H1 (cell line): ENCODE data around the gene ELL. TPM values are rescaled to one million over a fixed set of nuclear protein-coding genes. Genes with fewer than 3 reads are reported as not detected.
A peak's percentile ranks its signal among the peaks of the same experiment; 100 is the strongest.

ENCODE experiments used
- CTCF ChIA-PET: fragments of 300-600 bp; sonication (Branson Sonifier 250); formaldehyde crosslinking; loops from one replicate; lab custom pipeline; 2021; ENCODE audit not compliant: partially characterized antibody; lab: Charles Lee
- POLR2A ChIA-PET: fragments of 300-600 bp; sonication (Branson Sonifier 250); formaldehyde crosslinking; loops from one replicate; lab custom pipeline; 2021; ENCODE audit warnings: inconsistent platforms; ENCODE audit not compliant: partially characterized antibody; lab: Charles Lee
- DNase-seq, 2 experiments: peaks; one replicate each; pipeline versions ENCODE4 v3.0.0 to v3.0.0-alpha.2; 2010 to 2022; ENCODE audit warnings: low spot score in 2 of 2, low read depth in 1 of 2, mixed read lengths in 1 of 2
- FAIRE-seq: peaks from 2 replicates; lab custom pipeline; 2011; peaks lifted over from hg19 to GRCh38; lab: Jason Lieb, UNC
- H2AFZ ChIP-seq: 2 replicates; pipeline ENCODE4 v1.8.1; 2012; ENCODE audit warnings: low read length, inconsistent platforms
- H2AK5ac ChIP-seq: 2 replicates; pipeline ENCODE4 v1.6.1; 2013; ENCODE audit warnings: low read depth, low read length
- H2BK120ac ChIP-seq: replicated peaks from 2 replicates; pipeline ENCODE3; 2013; ENCODE audit warnings: low read depth, low read length, inconsistent platforms
- H2BK12ac ChIP-seq: 2 replicates; pipeline ENCODE4 v1.6.1; 2013; ENCODE audit warnings: low read depth, low read length
- H2BK15ac ChIP-seq: 2 replicates; pipeline ENCODE4 v1.6.1; 2013; ENCODE audit warnings: low read length
- H2BK20ac ChIP-seq: 2 replicates; pipeline ENCODE4 v1.6.1; 2013; ENCODE audit warnings: low read length
- H2BK5ac ChIP-seq: 2 replicates; pipeline ENCODE4 v1.6.1; 2013; ENCODE audit warnings: low read depth, low read length
- H3K14ac ChIP-seq: 2 replicates; pipeline ENCODE4 v1.6.1; 2013; ENCODE audit warnings: inconsistent platforms; ENCODE audit not compliant: insufficient read length
- H3K18ac ChIP-seq: 2 replicates; pipeline ENCODE4 v1.6.1; 2013; ENCODE audit warnings: low read length; ENCODE audit errors: extremely low read depth
- H3K23ac ChIP-seq: 2 replicates; pipeline ENCODE4 v1.6.1; 2013; ENCODE audit warnings: inconsistent platforms; ENCODE audit not compliant: insufficient read length
- H3K23me2 ChIP-seq: 2 replicates; pipeline ENCODE4 v1.6.1; 2013; ENCODE audit warnings: low read depth, low read length
- H3K27ac ChIP-seq: 2 replicates; pipeline ENCODE4 v1.6.1; 2011; ENCODE audit warnings: low read depth, low read length, inconsistent platforms
- H3K27me3 ChIP-seq, 4 experiments: replicated peaks in 1 of 4; 1 replicate in 1 of 4; 2 replicates in 3 of 4; pipeline versions ENCODE4 v1.6.1 to v1.8.1; 2011 to 2013; ENCODE audit warnings: low read length in 3 of 4, mild to moderate bottlenecking in 3 of 4, inconsistent platforms in 2 of 4, mixed read lengths in 2 of 4, moderate library complexity in 1 of 4; ENCODE audit not compliant: control insufficient read depth in 3 of 4, insufficient read depth in 3 of 4; ENCODE audit errors: extremely low read depth in 1 of 4
- H3K36me3 ChIP-seq, 4 experiments: 2 replicates each; pipeline versions ENCODE4 v1.6.1 to v1.8.1; 2011 to 2013; ENCODE audit warnings: mild to moderate bottlenecking in 4 of 4, low read length in 3 of 4, moderate library complexity in 2 of 4, control low read depth in 1 of 4, inconsistent platforms in 1 of 4; ENCODE audit not compliant: insufficient read depth in 4 of 4, control insufficient read depth in 2 of 4
- H3K4ac ChIP-seq: replicated peaks from 2 replicates; pipeline ENCODE3; 2013; ENCODE audit warnings: low read length, low read depth, mixed read lengths, inconsistent platforms; ENCODE audit not compliant: insufficient read length
- H3K4me1 ChIP-seq, 4 experiments: replicated peaks in 1 of 4; 1 replicate in 1 of 4; 2 replicates in 3 of 4; pipeline versions ENCODE4 v1.6.1 to v1.8.1; 2011 to 2013; ENCODE audit warnings: low read length in 3 of 4, inconsistent platforms in 2 of 4, mixed read lengths in 1 of 4; ENCODE audit not compliant: insufficient read depth in 4 of 4, control insufficient read depth in 3 of 4
- H3K4me2 ChIP-seq, 2 experiments: 2 replicates each; pipeline versions ENCODE4 v1.6.1 to v1.8.1; 2011 to 2013; ENCODE audit warnings: low read depth in 2 of 2, low read length in 2 of 2, control low read depth in 1 of 2, inconsistent platforms in 1 of 2, mild to moderate bottlenecking in 1 of 2; ENCODE audit not compliant: insufficient read depth in 1 of 2
- H3K4me3 ChIP-seq, 4 experiments: fragments of 200-600, 300-600 bp in 1 of 4; sonication (generic), shearing (Covaris generic), sonication (Bioruptor Twin) in 1 of 4; 2 replicates each; pipeline versions ENCODE4 v1.5.1 to v1.8.1; 2011 to 2016; ENCODE audit warnings: low read length in 4 of 4, low read depth in 3 of 4, control low read depth in 2 of 4, inconsistent platforms in 2 of 4, mild to moderate bottlenecking in 2 of 4, mixed read lengths in 1 of 4, moderate library complexity in 1 of 4; ENCODE audit not compliant: insufficient read depth in 2 of 4; ENCODE audit errors: extremely low read depth in 1 of 4
- H3K56ac ChIP-seq: replicated peaks from 2 replicates; pipeline ENCODE3; 2013; ENCODE audit warnings: low read depth, mild to moderate bottlenecking, mixed read lengths, low read length, inconsistent platforms; ENCODE audit not compliant: insufficient read length
- H3K79me1 ChIP-seq: 2 replicates; pipeline ENCODE4 v1.6.1; 2013; ENCODE audit warnings: low read depth, low read length, control low read depth
- H3K79me2 ChIP-seq, 2 experiments: 2 replicates each; pipeline versions ENCODE4 v1.6.1 to v1.8.1; 2012 to 2013; ENCODE audit warnings: low read length in 2 of 2, mild to moderate bottlenecking in 2 of 2, inconsistent platforms in 1 of 2; ENCODE audit not compliant: insufficient read depth in 2 of 2, control insufficient read depth in 1 of 2
- H3K9ac ChIP-seq, 4 experiments: replicated peaks in 1 of 4; 1 replicate in 1 of 4; 2 replicates in 3 of 4; pipeline versions ENCODE4 v1.6.1 to v1.8.1; 2011 to 2013; ENCODE audit warnings: low read depth in 3 of 4, low read length in 3 of 4, control low read depth in 2 of 4, mild to moderate bottlenecking in 2 of 4, moderate library complexity in 2 of 4, inconsistent platforms in 1 of 4; ENCODE audit errors: extremely low read depth in 1 of 4
- H3K9me3 ChIP-seq, 2 experiments: 2 replicates each; pipeline versions ENCODE4 v1.6.1 to v1.8.1; 2012 to 2013; ENCODE audit warnings: mild to moderate bottlenecking in 2 of 2, moderate library complexity in 2 of 2, control low read depth in 1 of 2, inconsistent platforms in 1 of 2, low read depth in 1 of 2, low read length in 1 of 2, mixed read lengths in 1 of 2; ENCODE audit not compliant: insufficient read depth in 2 of 2
- H4K20me1 ChIP-seq, 2 experiments: replicated peaks in 1 of 2; 2 replicates each; pipeline versions ENCODE3 to v1.8.1; 2011 to 2013; ENCODE audit warnings: inconsistent platforms in 2 of 2, low read length in 2 of 2, mild to moderate bottlenecking in 1 of 2; ENCODE audit not compliant: insufficient read depth in 2 of 2, control insufficient read depth in 1 of 2
- H4K5ac ChIP-seq: 2 replicates; pipeline ENCODE4 v1.6.1; 2013; ENCODE audit warnings: low read length, low read depth, mixed read lengths, inconsistent platforms; ENCODE audit not compliant: insufficient read length
- H4K8ac ChIP-seq: 2 replicates; pipeline ENCODE4 v1.8.0; 2013; ENCODE audit warnings: mild to moderate bottlenecking, moderate library complexity, low read length, inconsistent platforms; ENCODE audit not compliant: insufficient read depth; ENCODE audit errors: extremely low read depth
- H4K91ac ChIP-seq: replicated peaks from 2 replicates; pipeline ENCODE3; 2013; ENCODE audit warnings: low read length, mixed read lengths, inconsistent platforms; ENCODE audit not compliant: insufficient read length
- BRCA1 ChIP-seq: IDR thresholded peaks from 2 replicates; pipeline ENCODE4 v1.6.1; 2012; ENCODE audit warnings: low read depth, low read length, improper control_type of control experiment
- CBX8 ChIP-seq: fragments of 300-800, 300-1000 bp; sonication (generic); IDR thresholded peaks from 2 replicates; pipeline ENCODE4 v1.7.1; 2016; ENCODE audit warnings: low read depth, low read length, borderline replicate concordance
- CEBPB ChIP-seq: IDR thresholded peaks from 2 replicates; pipeline ENCODE4 v1.6.1; 2012; ENCODE audit warnings: low read depth, low read length
- CHD2 ChIP-seq: IDR thresholded peaks from 2 replicates; pipeline ENCODE4 v1.6.1; 2012; ENCODE audit warnings: low read length, improper control_type of control experiment
- EP300 ChIP-seq, 2 experiments: IDR thresholded peaks; 1 replicate in 1 of 2; 2 replicates in 1 of 2; pipeline ENCODE4 v1.6.1; 2011 to 2012; ENCODE audit warnings: low read depth in 2 of 2, low read length in 2 of 2, mild to moderate bottlenecking in 2 of 2, borderline replicate concordance in 1 of 2, inconsistent platforms in 1 of 2, moderate library complexity in 1 of 2
- GTF2F1 ChIP-seq: IDR thresholded peaks from 2 replicates; pipeline ENCODE4 v1.6.1; 2012; ENCODE audit warnings: low read depth, low read length, improper control_type of control experiment, borderline replicate concordance
- JUND ChIP-seq: IDR thresholded peaks from 2 replicates; pipeline ENCODE4 v1.6.1; 2011; ENCODE audit warnings: mild to moderate bottlenecking, improper control_type of control experiment, low read length
- MAFK ChIP-seq: IDR thresholded peaks from 2 replicates; pipeline ENCODE4 v1.6.1; 2012; ENCODE audit warnings: low read depth, mild to moderate bottlenecking, improper control_type of control experiment, low read length
- PHF8 ChIP-seq: fragments of 200-600 bp; sonication (generic); conservative IDR thresholded peaks from 2 replicates; pipeline ENCODE4 v1.7.1; 2012; ENCODE audit warnings: low read depth, mild to moderate bottlenecking, inconsistent platforms, low read length, moderate library complexity
- SP2 ChIP-seq: IDR thresholded peaks from 2 replicates; pipeline ENCODE4 v1.6.1; 2012; ENCODE audit warnings: mild to moderate bottlenecking, low read length, inconsistent platforms
- SRF ChIP-seq: IDR thresholded peaks from 2 replicates; pipeline ENCODE4 v1.6.1; 2011; ENCODE audit warnings: mild to moderate bottlenecking, low read depth, low read length, moderate library complexity
- SUZ12 ChIP-seq: fragments of 200-600 bp; sonication (generic); IDR thresholded peaks from 2 replicates; pipeline ENCODE4 v1.6.1; 2012; ENCODE audit warnings: mild to moderate bottlenecking, inconsistent platforms, low read length, moderate library complexity, mixed read lengths
- WGBS, 2 experiments: shearing (Covaris generic) in 1 of 2; methylation state at CpG; one replicate each; pipeline versions ENCODE4 v1.1.6 to v1.1.7; 2013 to 2015; ENCODE audit warnings: low lambda C conversion rate in 2 of 2, mixed read lengths in 2 of 2, inconsistent platforms in 1 of 2, low coverage in 1 of 2, missing lambda C conversion rate in 1 of 2; ENCODE audit not compliant: insufficient replicate concordance in 2 of 2, insufficient coverage in 1 of 2, insufficient read length in 1 of 2; ENCODE audit errors: extremely low coverage in 1 of 2, missing lambda C conversion rate in 1 of 2; 5-methylcytosine and 5-hydroxymethylcytosine counted together
- polyA plus RNA-seq, 7 experiments: library from polyadenylated mRNA; depleted of rRNA in 3 of 7; stranded (reverse) in 5 of 7; unstranded in 2 of 7; fragments of >200 nt in 5 of 7; fragments of 200-250 nt in 2 of 7; gene quantifications; 1 replicate in 5 of 7; 2 replicates in 1 of 7; 4 replicates in 1 of 7; pipeline versions ENCODE4 v1.2.1 to v1.2.3, GENCODE V29; 2011 to 2013; ENCODE audit warnings: missing spikeins in 2 of 7, mixed read lengths in 2 of 7
- total RNA-seq: library from RNA; stranded (reverse); fragmentation: NEBNext Ultra II Directional; extraction: Animal tissue kit (Norgen Biotek cat#: 25700); gene quantifications from 2 replicates; pipeline ENCODE4 v1.2.1, GENCODE V29; 2021
- TF ChIP-seq, protein P1 (sequence below): IDR thresholded peaks from 2 replicates; pipeline ENCODE4 v1.6.1; 2011; ENCODE audit warnings: low read length, improper control_type of control experiment

The ELL gene
- total and polyA plus RNA-seq, 2 of the 8 experiments (the other 6 are each of a cell fraction or from before 2014, with no cell fraction given) = 5.2 to 10.5 TPM

DNA sequence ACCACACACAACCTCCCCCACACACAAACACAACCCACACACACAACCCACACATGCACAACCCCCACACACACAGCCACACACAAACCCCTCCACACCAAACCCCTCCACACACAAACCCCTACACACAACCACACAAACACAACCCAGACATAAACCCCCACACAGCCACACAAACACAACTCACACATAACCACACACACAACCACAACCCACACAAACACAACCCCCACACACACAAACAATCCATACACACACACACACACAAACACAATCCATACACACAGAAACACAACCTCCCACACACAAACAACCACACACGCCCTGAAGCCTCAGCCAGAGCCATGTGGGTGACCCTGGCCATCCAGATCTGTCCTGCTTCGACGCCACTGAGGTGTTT lies 53.9 kb downstream of the ELL start:
- no peaks in the 10 kb centered on the region for H3K27me3 ChIP-seq
- ChIA-PET POLR2A (interaction anchor here (0.9 to 1.5 kb wide), 3 partner anchors 10 to 27 kb away, joined by 3 read pairs; no protein-coding TSS in a partner anchor), CTCF (interaction anchor here (0.6 to 11.1 kb wide), 22 partner anchors 9 to 620 kb away, joined by 3 to 213 read pairs (median 4); partner anchors contain the start of genes ELL and REX1BD)
- H2BK12ac ChIP-seq = no peak overlapping the region
- H2BK120ac ChIP-seq = no peak overlapping the region
- H3K79me1 ChIP-seq = peaks cover 4% of the 10 kb centered on the region
- H3K79me2 ChIP-seq = no peaks in the 10 kb centered on the region
- no peak overlapping the region for H3K4me3 ChIP-seq
- no peak overlapping the region for H4K5ac ChIP-seq
- H4K8ac ChIP-seq = no peak overlapping the region
- peak overlapping the region; percentile 10; the same call in 1 of the 2 replicates for H2BK5ac ChIP-seq
- peaks cover 0 to 1% (median 0%) of the 10 kb centered on the region in 4 experiments; a peak in 2 of 7 replicates for H3K4me1 ChIP-seq
- FAIRE-seq (no peak), DNase-seq (no peak)
- no peaks in the 10 kb centered on the region for H3K9me3 ChIP-seq
- H2BK15ac ChIP-seq = no peak overlapping the region
- 85% methylated on average over 3 of the region's 3 CpGs; no CpG with 5 or more reads in 1 of the 2 experiments for WGBS, 2 experiments
- no peak overlapping the region for H3K23ac ChIP-seq
- no peak overlapping the region for H3K4ac ChIP-seq
- H3K23me2 ChIP-seq = peaks cover 8% of the 10 kb centered on the region; the same call in 1 of the 2 replicates
- H3K9ac ChIP-seq = no peak overlapping the region; a peak in 1 of 7 replicates
- H2AFZ ChIP-seq = no peak overlapping the region
- no peak overlapping the region for H3K27ac ChIP-seq
- no peaks in the 10 kb centered on the region for H3K36me3 ChIP-seq
- peak overlapping the region; percentile 15 for H4K91ac ChIP-seq
- H3K14ac ChIP-seq = no peak overlapping the region
- no peak overlapping the region for H2BK20ac ChIP-seq
- H4K20me1 ChIP-seq = peaks cover 11 to 19% of the 10 kb centered on the region in 2 experiments
- H3K18ac ChIP-seq = no peak overlapping the region
- peak overlapping the region; percentile 77 for H3K56ac ChIP-seq
- peak overlapping the region; percentile 11; the same call in 1 of the 2 replicates for H2AK5ac ChIP-seq
- H3K4me2 ChIP-seq = no peak overlapping the region
- TF ChIP-seq PHF8 (no peak), CBX8 (no peak), GTF2F1 (no peak), SP2 (no peak), CEBPB (no peak), SRF (no peak), EP300 (IDR thresholded peaks at IDR 0.05; ENCODE audit: borderline replicate concordance in 1 of 2, low read depth in 2 of 2, low read length in 2 of 2) (no peak), JUND (no peak), MAFK (no peak), BRCA1 (no peak), SUZ12 (no peak), CHD2 (no peak)
- TF ChIP-seq, protein P1, sequence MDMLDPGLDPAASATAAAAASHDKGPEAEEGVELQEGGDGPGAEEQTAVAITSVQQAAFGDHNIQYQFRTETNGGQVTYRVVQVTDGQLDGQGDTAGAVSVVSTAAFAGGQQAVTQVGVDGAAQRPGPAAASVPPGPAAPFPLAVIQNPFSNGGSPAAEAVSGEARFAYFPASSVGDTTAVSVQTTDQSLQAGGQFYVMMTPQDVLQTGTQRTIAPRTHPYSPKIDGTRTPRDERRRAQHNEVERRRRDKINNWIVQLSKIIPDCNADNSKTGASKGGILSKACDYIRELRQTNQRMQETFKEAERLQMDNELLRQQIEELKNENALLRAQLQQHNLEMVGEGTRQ = no peak
